HG02981 (cell line): ENCODE measurements around the gene AP1G1.
"Not testable (repeated sequence)": the region's sequence is repeated elsewhere in the genome, so short reads cannot be mapped to it uniquely, and the experiment has no call there.

ENCODE experiments used
- ATAC-seq: cut with Tn5 transposase; IDR thresholded peaks from one replicate; pipeline ENCODE4 v1.9.1; 2021; ENCODE audit warnings: mild to moderate bottlenecking, moderate library complexity; ENCODE audit not compliant: unreplicated experiment

AP1G1 gene

GRCh38 chr16:71811261-71811803 is 2.7 kb upstream of the AP1G1 start:
- no peak for ATAC-seq

DNA sequence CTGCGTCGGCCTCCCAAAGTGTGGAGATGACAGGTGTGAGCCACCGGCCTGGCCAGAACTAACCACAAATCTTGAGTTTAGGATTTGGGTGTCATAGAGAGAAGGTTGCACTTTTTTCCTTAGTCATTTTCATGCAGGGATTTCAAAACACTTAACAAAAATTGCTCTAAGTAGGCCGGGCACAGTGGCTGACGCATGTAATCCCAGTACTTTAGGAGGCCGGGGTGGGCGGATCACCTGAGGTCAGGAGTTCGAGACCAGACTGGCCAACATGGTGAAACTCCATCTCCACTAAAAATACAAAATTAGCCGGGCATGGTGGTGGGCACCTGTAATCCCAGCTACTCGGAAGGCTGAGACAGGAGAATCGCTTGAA is 1.5 kb upstream of the AP1G1 start:
- ATAC-seq, result not testable (repeated sequence)

GRCh38 chr16:71807905-71808592 is 585 bp downstream of the AP1G1 start:
- ATAC-seq, result peak; percentile 23

- no peak for ATAC-seq
Measured at GRCh38 chr16:71803305-71803690, 5.3 kb downstream of the AP1G1 start.

DNA sequence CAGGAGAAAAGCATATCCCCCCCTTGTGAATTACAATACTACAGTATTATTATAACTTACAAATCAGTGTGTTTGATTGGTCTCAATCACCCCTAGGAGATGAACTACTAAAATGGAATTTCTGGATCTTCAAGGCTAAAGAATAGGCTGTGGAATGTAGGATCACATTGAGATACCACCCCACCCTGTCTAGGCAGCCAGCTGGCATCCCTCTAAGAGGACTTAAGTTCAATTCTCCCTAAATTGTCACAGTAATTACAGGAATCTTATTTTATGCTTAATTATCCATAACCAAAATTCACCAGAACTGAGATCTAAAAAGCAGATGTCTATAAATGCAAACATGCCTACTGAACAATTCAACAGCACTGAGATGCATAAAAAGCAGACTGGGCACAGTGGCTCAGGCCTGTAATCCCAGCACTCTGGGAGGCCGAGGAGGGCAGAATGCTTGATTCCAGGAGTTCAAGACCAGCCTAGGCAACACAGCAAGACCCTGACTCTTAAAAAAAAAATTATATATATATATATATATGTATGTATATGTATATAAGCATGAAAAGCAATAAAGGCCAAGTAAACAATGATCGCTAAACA is 12.0 kb downstream of the AP1G1 start:
- ATAC-seq, result no peak

- ATAC-seq, result no peak
Measured at GRCh38 chr16:71794943-71795342, 13.7 kb downstream of the AP1G1 start.

GRCh38 chr16:71794018-71794417 is 14.6 kb downstream of the AP1G1 start:
- ATAC-seq, result no peak

GRCh38 chr16:71792176-71792575 is 16.5 kb downstream of the AP1G1 start:
- no peak for ATAC-seq

- ATAC-seq, result not testable (repeated sequence)
Measured at GRCh38 chr16:71790329-71790728, 18.3 kb downstream of the AP1G1 start.

DNA sequence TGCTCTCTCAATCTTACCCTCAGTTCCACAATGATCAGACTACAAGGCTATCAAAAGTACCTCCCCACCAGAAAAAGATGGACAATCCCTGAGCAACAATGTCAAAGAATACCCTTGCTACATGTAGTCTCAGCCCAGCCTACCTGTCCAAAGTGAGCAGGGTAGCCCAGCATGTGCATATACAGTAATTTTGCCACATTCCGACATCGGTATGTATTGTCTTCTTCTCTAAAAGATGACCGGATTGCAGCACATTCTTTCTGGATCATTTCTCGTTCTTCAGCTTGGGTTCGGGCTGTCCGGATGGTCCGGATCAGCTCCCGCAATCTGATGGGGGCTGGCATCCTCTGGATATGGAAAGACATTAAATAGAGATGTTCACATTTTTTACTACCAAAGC is 19.5 kb downstream of the AP1G1 start:
- no peak for ATAC-seq

DNA sequence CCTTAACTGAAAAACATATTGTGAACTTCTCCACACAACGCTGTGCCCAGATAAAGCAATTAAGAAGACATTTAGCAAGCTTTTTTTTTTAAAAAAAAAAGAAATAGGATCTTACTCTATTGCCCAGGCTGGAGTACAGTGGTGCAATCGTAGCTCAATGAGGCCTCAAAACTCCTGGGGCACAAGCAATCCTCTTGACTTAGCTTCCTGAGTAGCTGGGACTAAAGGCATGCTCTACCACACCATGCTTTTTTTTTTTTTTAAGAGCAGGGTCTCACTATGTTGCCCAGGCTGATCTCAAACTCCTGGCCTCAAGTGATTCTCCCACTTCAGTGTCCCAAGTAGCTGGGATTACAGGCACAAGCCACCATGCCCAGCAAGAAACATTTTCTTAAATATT is 20.1 kb downstream of the AP1G1 start:
- ATAC-seq, result no peak

DNA sequence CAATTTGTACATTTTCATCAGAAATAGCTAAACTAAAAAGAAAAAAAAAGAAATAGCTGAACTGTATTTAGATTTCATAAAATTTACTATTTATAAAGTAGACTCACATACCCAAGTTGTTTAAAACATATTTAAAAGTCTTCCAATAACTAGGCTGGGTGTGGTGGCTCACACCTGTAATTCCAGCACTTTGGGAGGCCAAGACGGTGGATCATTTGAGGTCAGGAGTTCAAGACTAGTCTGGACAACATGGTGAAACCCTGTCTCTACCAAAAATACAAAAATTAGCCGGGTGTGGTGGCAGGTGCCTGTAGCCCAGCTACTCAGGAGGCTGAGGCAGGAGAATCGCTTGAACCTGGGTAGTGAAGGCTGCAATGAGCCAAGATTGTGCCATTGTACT is 23.5 kb downstream of the AP1G1 start:
- ATAC-seq, result not testable (repeated sequence)

DNA sequence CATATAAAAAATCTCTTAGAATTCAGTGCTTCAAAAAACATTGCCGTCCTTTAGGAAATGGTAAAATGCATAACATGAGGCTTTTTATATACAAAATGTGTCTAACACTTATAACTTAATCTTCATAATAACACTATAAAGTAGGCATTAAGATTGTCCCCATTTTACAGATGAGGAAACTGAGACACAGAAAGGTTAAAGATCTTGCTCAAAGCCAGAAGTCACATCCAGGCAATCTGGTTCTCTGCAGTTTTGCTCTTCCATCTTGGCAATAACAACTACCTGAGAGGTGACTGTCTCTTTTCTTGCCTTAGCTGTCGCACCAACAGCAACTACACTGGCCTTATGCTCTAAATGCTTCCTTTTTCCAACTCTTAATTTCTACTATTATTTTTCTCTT is 24.5 kb downstream of the AP1G1 start:
- ATAC-seq, result no peak

- no peak for ATAC-seq
Measured at GRCh38 chr16:71781741-71782140, 26.9 kb downstream of the AP1G1 start.

GRCh38 chr16:71780521-71781089 is 28.0 kb downstream of the AP1G1 start:
- ATAC-seq, result no peak

GRCh38 chr16:71778780-71779179 is 29.9 kb downstream of the AP1G1 start:
- ATAC-seq, result no peak

- no peak for ATAC-seq
Measured at GRCh38 chr16:71777329-71777728, 31.3 kb downstream of the AP1G1 start.

GRCh38 chr16:71775949-71776348 is 32.7 kb downstream of the AP1G1 start:
- no peak for ATAC-seq

GRCh38 chr16:71771571-71771970 is 37.1 kb downstream of the AP1G1 start:
- ATAC-seq, result no peak

- no peak for ATAC-seq
Measured at GRCh38 chr16:71769222-71769621, 39.4 kb downstream of the AP1G1 start.

- ATAC-seq, result no peak
Measured at GRCh38 chr16:71767060-71767900, 41.4 kb downstream of the AP1G1 start.
